ENCODE results near the gene ADAMTSL1. TPM values are rescaled to one million over a fixed set of nuclear protein-coding genes. Genes with fewer than 3 reads are reported as not detected.

ADAMTSL1 gene
- total and polyA plus RNA-seq, 2 of the 13 experiments (the other 11 are each of a cell fraction or from before 2014, with no cell fraction given) = not detected

DNA sequence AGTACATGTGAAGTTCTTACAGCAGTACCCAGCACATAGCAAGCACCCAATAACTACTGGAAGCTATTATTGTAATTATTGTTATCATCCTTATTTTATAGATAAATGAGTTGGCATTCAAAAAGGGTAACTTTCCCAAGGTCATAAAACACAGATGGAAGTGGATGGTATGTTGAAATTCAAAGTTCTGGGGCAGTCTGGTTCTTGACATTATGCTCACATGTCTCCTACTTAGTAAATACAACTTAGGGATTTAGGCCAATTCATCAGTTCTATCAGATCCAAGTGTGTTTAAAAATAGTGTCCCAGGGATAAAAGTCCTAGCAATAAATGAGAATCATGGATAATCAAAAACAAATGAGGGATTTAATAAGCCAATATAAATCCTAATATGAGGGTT lies 265.2 kb downstream of the ADAMTSL1 start (continued):
- TF ChIP-seq GATA4 (IDR thresholded peaks at IDR 0.05; ENCODE audit: borderline replicate concordance, low read depth) = no peak

DNA sequence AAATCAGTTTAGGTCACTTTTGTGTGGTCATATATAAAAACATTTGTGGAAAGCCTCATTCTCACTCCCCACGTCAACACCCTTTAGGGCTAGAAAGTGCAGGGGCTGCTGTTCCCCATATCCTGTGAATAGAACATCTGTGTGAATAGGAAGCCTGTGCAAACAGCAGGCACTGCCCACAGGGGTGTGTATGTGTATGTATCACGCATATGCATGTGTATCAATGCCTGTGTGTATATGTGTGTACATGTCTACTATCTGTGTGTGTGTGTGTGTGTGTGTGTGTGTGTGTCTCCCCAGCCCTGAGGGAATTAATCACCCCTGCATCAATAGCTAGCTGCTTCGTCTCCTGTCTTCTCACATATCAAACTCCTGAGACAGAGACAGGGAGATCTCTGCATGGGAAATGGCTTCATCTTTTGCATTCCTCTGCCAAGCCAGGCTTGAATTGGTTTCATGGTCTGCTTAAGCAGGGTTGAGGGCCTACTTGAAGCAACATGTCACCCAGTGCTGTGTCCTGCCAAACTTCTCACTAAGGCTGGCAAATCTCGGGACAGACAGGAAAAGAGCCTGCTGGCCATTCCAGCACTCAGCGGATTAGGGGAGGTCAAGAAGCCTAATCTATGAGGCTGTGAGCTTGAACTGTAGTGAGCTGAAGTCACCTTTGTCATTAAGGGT lies 265.8 kb downstream of the ADAMTSL1 start:
- Histone ChIP-seq H3K4me3 (replicated peaks in 1 of 3; ENCODE audit: insufficient read depth in 1 of 3, low read depth in 2 of 3, low read length in 3 of 3) (no peak overlapping the region), H3K27ac (ENCODE audit: extremely low read length, insufficient read depth, low read length) (no peak overlapping the region), H3K9me3 (ENCODE audit: low read length) (no peaks in the 10 kb centered on the region), H3K79me2 (ENCODE audit: insufficient read depth, low read length) (no peaks in the 10 kb centered on the region), H2AFZ (ENCODE audit: low read length) (no peak overlapping the region), H3K27me3 (ENCODE audit: control insufficient read depth in 1 of 2, insufficient read depth in 2 of 2, low read length in 2 of 2) (no peaks in the 10 kb centered on the region), H3K9ac (ENCODE audit: insufficient read depth, low read depth, low read length) (no peak overlapping the region), H4K20me1 (ENCODE audit: insufficient read depth, low read length) (no peaks in the 10 kb centered on the region), H3K36me3 (replicated peaks in 1 of 2; ENCODE audit: control insufficient read depth in 1 of 2, insufficient read depth in 2 of 2, low read length in 2 of 2) (no peaks in the 10 kb centered on the region), H3K4me1 (ENCODE audit: insufficient read depth, low read length) (no peaks in the 10 kb centered on the region), H3K4me2 (ENCODE audit: low read depth, low read length) (no peak overlapping the region)
- no peak for TF ChIP-seq U2AF2 (IDR thresholded peaks at IDR 0.05; ENCODE audit: low read depth, low read length)
- TF ChIP-seq ZBTB8A (CRISPR knock-in tag; IDR thresholded peaks at IDR 0.05; ENCODE audit: borderline replicate concordance, low read depth) = no peak
- no peak for TF ChIP-seq ZNF496 (CRISPR knock-in tag; IDR thresholded peaks at IDR 0.05; ENCODE audit: insufficient replicate concordance)
- FAIRE-seq (no peak), ATAC-seq (no peak), DNase-seq (ENCODE audit: low spot score) (no peak)
- no TSS peak for BruUV-seq (replicated peaks)
- intact Hi-C loops (cut with micrococcal nuclease; ENCODE audit: unreplicated experiment) = no loop called here
- in situ Hi-C loops (cut with HindIII; ENCODE audit: extremely low pct_ligation_motif_present, low pct_unique_long_range_greater_than_20kb) = no loop called here
- POLR2A ChIA-PET = no interaction called here
- CTCF ChIA-PET (ENCODE audit: low intra/inter-chr PET ratio, low total read pairs) = no interaction called here
- 2% methylated on average over 5 of the region's 5 CpGs for WGBS (ENCODE audit: low lambda C conversion rate)

DNA sequence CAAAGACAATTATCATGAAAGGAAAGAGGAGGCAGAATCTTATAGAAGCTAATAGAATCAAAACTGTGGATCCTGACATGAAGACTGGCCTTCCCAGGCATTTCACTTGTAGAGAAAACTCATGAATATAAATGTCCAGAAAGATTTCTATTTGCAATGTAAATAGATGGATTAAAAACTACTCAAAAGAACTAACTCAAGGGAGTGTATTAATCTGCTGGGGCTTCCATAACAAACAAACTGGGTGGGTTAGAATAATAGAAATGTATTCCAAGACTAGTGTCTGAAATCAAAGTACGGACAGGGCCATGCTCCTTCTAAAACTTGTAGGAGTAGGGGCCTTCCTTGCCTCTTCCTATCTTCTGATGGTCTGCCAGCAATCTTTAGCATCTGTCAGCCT lies 267.4 kb downstream of the ADAMTSL1 start:
- intact Hi-C loops (cut with micrococcal nuclease; ENCODE audit: unreplicated experiment) = no loop called here
- no TSS peak for BruUV-seq (replicated peaks)
- in situ Hi-C loops (cut with HindIII; ENCODE audit: extremely low pct_ligation_motif_present, low pct_unique_long_range_greater_than_20kb) = no loop called here
- Histone ChIP-seq H3K4me3 (replicated peaks in 1 of 3; ENCODE audit: insufficient read depth in 1 of 3, low read depth in 2 of 3, low read length in 3 of 3) (no peak overlapping the region), H2AFZ (ENCODE audit: low read length) (no peak overlapping the region), H3K4me1 (ENCODE audit: insufficient read depth, low read length) (no peaks in the 10 kb centered on the region), H3K36me3 (replicated peaks in 1 of 2; ENCODE audit: control insufficient read depth in 1 of 2, insufficient read depth in 2 of 2, low read length in 2 of 2) (no peaks in the 10 kb centered on the region), H3K9ac (ENCODE audit: insufficient read depth, low read depth, low read length) (no peak overlapping the region), H3K79me2 (ENCODE audit: insufficient read depth, low read length) (no peaks in the 10 kb centered on the region), H3K27ac (ENCODE audit: extremely low read length, insufficient read depth, low read length) (no peak overlapping the region), H3K4me2 (ENCODE audit: low read depth, low read length) (no peak overlapping the region), H3K27me3 (ENCODE audit: control insufficient read depth in 1 of 2, insufficient read depth in 2 of 2, low read length in 2 of 2) (no peaks in the 10 kb centered on the region), H3K9me3 (ENCODE audit: low read length) (no peaks in the 10 kb centered on the region), H4K20me1 (ENCODE audit: insufficient read depth, low read length) (no peaks in the 10 kb centered on the region)
- 17% methylated on average over 1 of the region's 1 CpG for WGBS (ENCODE audit: low lambda C conversion rate)
- no peak for DNase-seq (ENCODE audit: low spot score)
- POLR2A ChIA-PET = no interaction called here
- CTCF ChIA-PET (ENCODE audit: low intra/inter-chr PET ratio, low total read pairs) = no interaction called here
- no peak for TF ChIP-seq NAIF1 (CRISPR knock-in tag; IDR thresholded peaks at IDR 0.05; ENCODE audit: borderline replicate concordance)
- no peak for TF ChIP-seq SKI (IDR thresholded peaks at IDR 0.05; ENCODE audit: partially characterized antibody)
- ATAC-seq = no peak
- FAIRE-seq = no peak

All from HepG2 (cell line).